SK-N-SH treated with all-trans-retinoic acid at 6 μM for 48 hours (cell line): Measurements from ENCODE around the gene FBXO24.

Experiments used
- BACH2 ChIP-seq: fragments of 250-450 bp; sonication (Bioruptor Pico); IDR thresholded peaks from 2 replicates; pipeline ENCODE4 v1.9.0; 2021; ENCODE audit warnings: mild to moderate bottlenecking, borderline replicate concordance
- CREB5 ChIP-seq: fragments of 250-450 bp; sonication (Bioruptor Pico); IDR thresholded peaks from 2 replicates; pipeline ENCODE4 v1.5.1; 2020; ENCODE audit warnings: low read depth, mild to moderate bottlenecking, moderate library complexity
- CSDC2 ChIP-seq: fragments of 250-450 bp; sonication (Bioruptor Pico); IDR thresholded peaks from 2 replicates; pipeline ENCODE4 v1.5.0; 2020; ENCODE audit warnings: mild to moderate bottlenecking, moderate library complexity
- GLIS3 ChIP-seq: fragments of 250-450 bp; sonication (Bioruptor Pico); IDR thresholded peaks from 2 replicates; pipeline ENCODE4 v1.5.0; 2020; ENCODE audit warnings: mild to moderate bottlenecking, moderate library complexity
- ISL1 ChIP-seq: fragments of 250-450 bp; sonication (Bioruptor Pico); IDR thresholded peaks from 2 replicates; pipeline ENCODE4 v2.1.2; 2022; ENCODE audit warnings: mild to moderate bottlenecking, moderate library complexity
- PATZ1 ChIP-seq: fragments of 250-450 bp; sonication (Bioruptor Pico); IDR thresholded peaks from 2 replicates; pipeline ENCODE4 v1.8.0; 2020; ENCODE audit warnings: mild to moderate bottlenecking, moderate library complexity, borderline replicate concordance
- RARB ChIP-seq: fragments of 250-450 bp; sonication (Bioruptor Pico); IDR thresholded peaks from 2 replicates; pipeline ENCODE4 v1.8.0; 2021; ENCODE audit warnings: mild to moderate bottlenecking, moderate library complexity
- ZC3H10 ChIP-seq: fragments of 250-450 bp; sonication (Bioruptor Pico); IDR thresholded peaks from 2 replicates; pipeline ENCODE4 v1.5.1; 2021; ENCODE audit warnings: mild to moderate bottlenecking, moderate library complexity
- ZFP3 ChIP-seq: fragments of 250-450 bp; sonication (Bioruptor Pico); IDR thresholded peaks from 2 replicates; pipeline ENCODE4 v1.5.0; 2020; ENCODE audit warnings: mild to moderate bottlenecking, moderate library complexity
- ZNF565 ChIP-seq: fragments of 450-650 bp; formaldehyde crosslinking; conservative IDR thresholded peaks from 2 replicates; pipeline ENCODE4 v1.5.0; 2020; ENCODE audit warnings: low read depth, mild to moderate bottlenecking, moderate library complexity
- ZNF70 ChIP-seq: fragments of 450-650 bp; formaldehyde crosslinking; IDR thresholded peaks from 2 replicates; pipeline ENCODE4 v1.5.0; 2020; ENCODE audit warnings: mild to moderate bottlenecking, moderate library complexity

- TF ChIP-seq RARB (CRISPR knock-in tag) (no peak), ISL1 (no peak), BACH2 (CRISPR knock-in tag) (no peak), CREB5 (no peak), PATZ1 (no peak), ZC3H10 (CRISPR knock-in tag) (no peak), GLIS3 (CRISPR knock-in tag) (no peak), ZNF70 (CRISPR knock-in tag) (no peak), ZFP3 (CRISPR knock-in tag) (no peak), ZNF565 (CRISPR knock-in tag) (no peak), CSDC2 (no peak)
Measured at GRCh38 chr7:100547872-100548271, 38.3 kb upstream of the FBXO24 start.
